Stimulated activated CD4-positive, alpha-beta T cell treated with anti-CD3 and anti-CD28 coated beads, Interleukin-4, amount 100 ng/mL, for 4 hours (primary cell): ENCODE results near the gene SYT11.
"Not testable (repeated sequence)": the region's sequence is repeated elsewhere in the genome, so short reads cannot be mapped to it uniquely, and the experiment has no call there.

Experiments
- DNase-seq, 2 experiments: peaks; one replicate each; pipeline ENCODE4 v3.0.0-alpha.2; 2020

Gene SYT11

DNA sequence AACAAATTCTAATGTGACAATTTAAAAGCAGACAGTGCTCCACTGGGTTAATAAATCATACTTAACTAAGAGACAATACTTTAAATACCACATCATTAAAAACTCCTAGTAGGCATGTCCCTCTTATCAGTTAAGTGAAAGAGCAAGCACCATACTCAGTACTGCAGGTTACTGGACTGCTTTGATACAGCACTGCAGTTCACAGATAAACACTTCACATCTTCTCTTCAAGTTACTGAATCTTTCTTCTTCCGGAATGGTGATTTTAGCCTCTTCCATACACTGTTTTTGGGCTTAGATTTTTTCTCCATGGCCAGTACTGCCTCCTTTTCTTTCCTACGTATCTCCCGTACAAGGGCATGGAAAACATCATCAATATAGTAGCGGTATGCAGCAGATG is 40.8 kb downstream of the SYT11 start:
- no peak for DNase-seq

DNA sequence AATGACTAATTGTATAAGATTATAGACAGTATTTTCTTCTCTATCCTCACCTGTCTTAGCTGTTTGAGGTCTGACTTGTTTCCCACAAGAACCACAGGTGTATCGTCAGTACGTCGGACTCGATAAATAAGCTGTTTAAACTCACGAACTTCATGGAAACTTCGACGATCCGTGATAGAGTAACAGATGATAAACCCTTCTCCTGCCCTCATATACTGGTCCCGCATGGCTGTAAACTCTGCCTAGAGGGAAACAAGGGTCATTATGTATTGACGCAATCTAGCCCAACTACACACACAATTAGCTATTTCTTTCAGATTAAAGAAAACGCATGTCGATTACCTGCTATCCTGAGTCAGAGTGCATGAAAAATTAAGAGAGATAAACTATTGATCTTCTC is 44.9 kb downstream of the SYT11 start:
- DNase-seq, result no peak

DNA sequence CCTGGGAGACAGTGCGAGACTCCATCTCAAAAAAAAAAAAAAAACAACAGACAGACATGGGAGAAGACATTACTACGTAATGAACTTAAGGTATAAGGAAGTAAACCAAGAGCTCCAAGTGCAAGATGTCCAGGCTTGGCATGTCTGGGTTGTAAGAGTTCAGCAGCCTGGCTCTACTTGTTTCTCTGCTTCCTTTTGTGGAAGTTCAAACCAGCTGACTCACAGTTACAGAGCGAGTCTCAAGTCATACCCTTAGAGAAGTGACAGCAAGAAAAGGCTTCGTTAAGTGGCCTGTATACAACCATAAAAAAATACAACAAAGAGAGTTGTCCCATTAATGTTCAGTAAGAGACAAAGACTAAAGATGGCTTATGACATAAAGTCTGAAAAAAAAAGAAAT is 50.5 kb downstream of the SYT11 start:
- DNase-seq, result no peak

DNA sequence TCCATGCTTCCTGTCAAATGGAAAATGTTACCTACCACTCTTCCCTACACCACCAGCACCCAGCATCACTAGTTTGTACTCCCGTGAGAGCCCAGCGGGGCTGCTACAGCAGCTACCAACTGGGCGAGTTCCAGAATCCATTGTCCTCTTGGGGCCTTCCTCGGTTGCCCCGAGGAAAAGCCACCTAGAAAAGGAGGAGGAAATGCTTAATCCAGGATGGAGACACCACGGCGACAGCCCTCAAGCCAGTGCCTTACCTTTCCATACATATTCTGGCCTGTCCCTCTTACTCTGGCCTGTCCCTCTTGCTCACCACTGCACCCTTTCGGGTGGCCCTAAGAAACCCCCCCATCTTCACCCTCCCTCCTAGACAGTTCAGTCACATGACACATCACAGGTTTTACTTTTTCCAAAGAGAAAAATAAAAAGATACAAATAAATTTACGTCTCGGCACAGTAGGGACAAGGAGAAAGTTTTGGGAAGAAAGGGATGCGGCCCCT is 51.3 kb downstream of the SYT11 start:
- DNase-seq, result no peak

DNA sequence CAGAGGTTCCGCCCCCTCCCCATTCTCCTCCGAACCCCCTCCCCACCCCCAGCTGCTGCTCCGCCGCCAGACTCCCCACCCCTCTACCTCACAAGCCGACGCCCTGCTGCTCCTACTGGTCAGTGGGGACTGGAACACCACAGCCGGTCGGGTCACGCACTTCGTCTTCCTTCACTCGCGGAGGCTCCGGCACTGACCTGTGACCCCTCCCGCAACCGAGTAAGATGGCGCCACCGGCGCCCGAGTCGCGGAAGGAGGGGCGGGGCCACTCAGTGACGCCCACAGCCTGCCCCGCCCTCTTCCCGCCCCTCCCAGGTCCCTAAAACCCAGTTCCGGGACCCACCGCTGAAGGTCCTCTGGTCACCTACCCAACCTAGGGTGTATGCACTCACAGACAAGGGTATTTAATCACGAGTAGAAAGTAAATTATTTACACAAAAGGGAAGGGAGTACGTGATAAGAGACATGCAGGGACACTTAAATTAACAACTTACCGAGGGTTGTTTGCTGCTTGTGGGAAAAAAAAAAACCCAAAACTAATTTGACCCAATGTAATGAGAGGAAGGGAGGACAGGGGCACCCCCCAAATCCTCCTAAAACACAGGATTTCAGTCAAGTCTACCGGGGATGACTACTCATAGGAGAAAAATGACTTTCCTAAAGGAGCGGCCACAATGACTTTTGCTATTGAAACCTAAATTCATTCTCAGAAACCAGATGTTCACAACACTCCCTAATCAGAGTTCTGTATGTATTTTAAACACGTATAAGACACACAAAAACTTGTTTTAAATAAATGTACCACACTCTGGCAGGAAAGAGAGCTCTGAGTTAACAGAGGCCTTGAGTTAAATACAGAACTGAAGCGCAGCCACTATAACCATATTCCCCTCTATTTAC is 52.0 kb downstream of the SYT11 start, which contains the start of gene RIT1:
TSS of gene RIT1 (minus strand) at position 194 of the 900 bp plus-strand sequence. CDS start 588 bp downstream, outside the sequence.
- DNase-seq, result peak; percentile 77 to 81

DNA sequence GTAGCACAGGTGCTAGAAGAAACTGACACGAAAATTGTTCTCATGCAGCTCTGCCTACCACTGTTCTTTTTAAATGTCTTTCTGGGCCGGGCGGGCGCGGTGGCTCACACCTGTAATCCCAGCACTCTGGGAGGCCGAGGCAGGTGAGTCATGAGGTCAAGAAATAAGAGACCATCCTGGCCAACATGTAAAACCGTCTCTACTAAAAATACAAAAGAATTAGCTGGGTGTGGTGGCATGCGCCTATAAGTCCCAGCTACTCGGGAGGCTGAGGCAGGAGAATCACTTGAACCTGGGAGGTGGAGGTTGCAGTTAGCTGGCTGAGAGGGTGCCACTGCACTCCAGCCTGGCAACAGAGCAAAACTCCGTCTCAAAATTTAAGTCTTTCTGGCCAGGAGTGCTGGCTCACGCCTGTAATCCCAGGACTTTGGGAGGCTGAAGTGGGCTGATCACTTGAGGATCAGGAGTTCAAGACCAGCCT is 52.7 kb downstream of the SYT11 start:
- DNase-seq, result no peak

DNA sequence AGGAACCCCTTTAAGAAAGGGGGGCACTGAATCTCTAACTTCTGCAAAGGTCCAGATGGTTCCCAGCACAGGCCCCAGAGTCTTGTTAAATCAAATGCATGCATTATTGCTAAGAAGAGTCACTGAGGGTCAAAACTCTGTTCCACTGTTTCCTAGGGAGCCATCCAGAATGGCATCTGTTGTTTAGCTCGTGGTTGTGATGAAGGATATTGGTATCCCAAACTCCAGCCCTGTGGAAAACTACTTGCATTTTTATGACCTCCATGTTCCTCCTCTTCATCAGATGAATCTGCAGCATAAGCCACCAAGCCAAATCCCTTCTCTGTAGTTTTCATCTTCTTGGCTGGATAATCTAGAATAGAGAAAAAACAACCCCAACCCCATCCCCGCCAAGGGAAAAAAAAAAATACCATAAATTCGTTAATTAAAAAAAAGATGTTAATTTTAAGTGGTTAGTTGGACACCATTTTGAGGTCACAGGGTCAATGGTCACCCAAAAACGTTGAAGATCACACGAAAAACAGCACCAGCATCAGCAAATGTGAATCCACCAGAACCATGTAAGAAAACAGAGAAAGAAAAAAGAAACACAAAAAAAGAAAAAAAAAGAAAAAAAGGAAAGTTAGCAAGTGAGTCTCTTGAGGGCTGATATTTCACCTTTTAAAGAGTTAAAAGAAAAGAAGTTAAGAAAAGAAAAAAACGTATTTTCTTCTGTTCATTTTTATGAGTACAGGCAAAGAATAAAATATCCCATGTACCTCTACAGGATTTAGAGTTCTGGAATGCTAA is 54.8 kb downstream of the SYT11 start:
- DNase-seq, result no peak

DNA sequence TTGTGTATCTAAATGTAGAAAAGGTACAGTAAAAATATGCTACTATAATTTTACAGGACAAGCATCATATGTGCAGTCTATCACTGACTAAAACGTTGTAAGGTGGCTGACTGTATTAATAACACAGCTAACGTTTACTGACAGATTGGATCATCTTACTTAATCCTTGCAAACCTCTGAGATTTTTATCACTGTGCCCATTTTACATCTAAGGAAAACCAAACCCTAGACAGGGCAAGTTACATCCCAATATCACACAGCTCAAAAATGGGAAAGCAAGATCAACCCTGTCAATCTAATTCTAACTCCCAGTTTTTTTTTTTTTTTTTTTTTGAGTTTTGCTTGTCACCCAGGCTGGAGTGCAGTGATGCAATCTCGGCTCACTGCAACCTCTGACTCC is 59.3 kb downstream of the SYT11 start:
- DNase-seq, result no peak

DNA sequence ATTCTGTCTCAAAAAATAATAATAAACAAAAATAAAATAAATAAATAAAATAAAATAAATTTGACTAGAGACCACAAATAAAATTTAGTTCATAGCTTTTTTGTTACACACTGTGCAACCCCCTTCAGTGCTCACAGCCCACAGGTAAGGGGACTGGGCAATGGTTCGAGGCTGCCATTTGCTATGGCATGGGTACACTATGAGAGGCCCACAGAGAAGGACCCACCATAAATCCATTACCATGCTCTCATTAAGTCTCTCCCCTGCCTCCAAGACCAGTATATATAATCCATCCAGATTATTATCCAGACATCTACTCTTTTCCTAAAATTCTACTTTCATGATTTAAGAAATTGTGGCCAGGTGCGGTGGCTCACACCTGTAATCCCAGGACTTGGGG is 60.4 kb downstream of the SYT11 start:
- no peak for DNase-seq

DNA sequence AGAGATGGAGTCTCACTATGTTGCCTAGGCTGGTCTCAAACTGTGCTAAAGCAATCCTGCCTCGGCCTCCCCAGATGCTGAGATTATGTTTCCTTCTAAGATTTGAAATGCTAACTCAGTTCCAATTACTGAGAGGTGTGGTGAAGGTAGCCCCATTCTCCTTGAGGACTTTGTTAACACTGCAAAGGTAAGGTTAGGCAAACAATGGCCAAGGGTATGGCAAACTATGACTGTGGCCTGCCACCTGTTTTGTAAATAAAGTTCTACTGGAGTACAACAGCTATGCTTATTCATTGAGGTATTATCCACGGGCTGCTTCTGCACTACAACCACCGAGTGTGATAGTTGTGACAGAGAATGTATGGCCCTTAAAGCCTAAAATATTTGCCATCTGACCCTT is 61.4 kb downstream of the SYT11 start:
- no peak for DNase-seq

DNA sequence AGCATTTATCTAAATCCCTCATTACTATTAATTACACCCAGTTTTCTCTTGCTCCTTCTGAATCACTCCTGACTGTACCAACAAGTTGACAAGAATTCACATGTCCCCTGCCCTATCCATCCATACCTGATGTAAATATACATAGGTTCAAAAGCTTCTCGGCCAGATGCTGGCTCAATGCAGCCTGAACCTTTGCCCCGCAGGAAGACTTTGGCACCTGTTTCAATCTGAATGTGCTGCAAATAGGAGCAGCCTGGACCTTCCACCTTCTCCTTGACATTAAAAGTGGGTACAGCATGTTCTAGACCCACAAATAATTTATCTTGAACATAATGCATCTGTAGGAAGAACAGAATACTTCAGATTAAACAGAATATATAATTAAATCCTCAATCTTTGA is 66.1 kb downstream of the SYT11 start:
- no peak for DNase-seq

DNA sequence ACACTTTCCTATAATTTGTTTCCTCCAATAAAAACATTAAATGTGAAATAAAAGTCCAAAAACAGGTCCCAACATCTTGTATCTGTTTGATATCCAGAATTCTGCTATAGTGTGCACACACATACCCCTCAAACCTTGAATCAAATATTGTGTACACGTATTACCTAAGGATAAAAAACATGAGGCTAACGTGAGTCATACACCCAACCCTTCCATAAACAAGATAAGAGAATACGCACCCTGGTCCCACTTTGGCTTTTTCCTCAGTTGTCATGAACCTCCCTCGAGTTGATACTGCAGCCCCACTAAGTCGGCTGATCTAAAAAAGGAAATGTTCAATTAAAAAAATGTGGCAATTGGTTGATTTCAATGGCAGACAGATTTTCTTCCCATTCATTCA is 69.7 kb downstream of the SYT11 start:
- no peak for DNase-seq

DNA sequence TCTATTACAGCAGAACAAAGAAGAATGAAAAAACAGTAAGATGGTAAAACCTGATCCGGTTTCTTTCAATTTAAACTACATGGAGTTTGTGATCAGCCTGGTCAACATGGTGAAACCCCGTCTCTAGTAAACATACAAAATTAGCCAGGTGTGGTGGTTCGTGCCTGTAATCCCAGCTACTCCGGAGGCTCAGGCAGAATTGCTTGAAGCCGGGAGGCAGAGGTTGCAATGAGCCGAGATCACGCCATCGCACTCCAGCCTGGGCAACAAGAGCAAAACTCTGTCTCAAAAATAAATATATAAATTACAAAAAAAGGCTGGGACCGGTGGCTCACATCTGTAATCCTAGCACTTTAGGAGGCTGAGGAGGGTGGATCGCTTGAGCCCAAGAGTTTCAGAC is 71.4 kb downstream of the SYT11 start:
- not testable (repeated sequence) for DNase-seq

DNA sequence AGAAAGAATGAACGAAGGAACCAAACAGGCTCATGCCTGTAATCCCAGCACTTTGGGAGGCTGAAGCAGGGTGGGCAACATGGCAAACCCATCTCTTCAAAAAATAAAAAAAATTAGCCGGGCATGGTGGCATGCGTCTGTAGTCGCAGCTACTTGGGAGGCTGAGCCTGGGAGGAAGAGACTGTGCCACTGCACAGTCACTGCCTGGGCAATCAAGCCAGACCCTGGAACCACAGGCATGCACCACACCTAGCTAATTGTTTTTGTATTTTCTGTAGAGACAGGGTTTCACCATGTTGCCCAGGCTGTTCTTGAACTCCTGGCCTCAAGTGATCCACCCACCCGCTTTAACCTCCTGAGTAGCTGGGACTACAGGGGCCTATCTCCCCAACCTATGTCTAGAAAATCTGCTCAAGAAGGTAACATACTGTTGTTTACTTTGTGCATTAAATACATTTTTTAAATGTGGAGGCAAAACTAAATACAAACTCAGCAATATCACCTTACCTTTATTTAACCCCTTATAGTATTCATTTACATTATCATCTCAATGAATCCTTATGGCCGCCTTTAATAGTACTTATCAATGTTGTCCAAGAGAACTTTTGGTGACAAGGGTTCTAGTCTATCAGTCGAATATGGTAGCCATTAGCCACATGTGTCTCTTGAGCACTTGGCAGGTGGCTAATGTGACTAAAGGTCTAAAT is 72.1 kb downstream of the SYT11 start:
- DNase-seq, result no peak

DNA sequence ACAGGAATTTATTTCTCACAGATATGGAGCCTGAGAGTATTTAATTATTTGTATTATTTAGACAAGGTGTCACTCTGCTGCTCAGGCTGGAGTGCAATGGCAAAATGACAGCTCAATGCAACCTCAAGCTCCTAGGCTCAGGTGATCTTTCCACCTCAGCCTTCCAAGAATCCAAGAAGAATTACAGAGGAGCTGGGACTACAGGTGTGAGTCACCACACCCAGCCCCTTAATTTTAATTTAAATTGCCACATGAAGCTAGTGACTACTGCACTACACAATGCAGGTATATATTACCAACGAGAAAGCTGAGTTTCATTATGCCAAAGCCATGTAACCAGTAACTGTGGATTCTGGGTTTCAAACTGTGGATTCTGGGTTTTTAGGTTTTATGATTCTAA is 72.7 kb downstream of the SYT11 start:
- DNase-seq, result no peak

DNA sequence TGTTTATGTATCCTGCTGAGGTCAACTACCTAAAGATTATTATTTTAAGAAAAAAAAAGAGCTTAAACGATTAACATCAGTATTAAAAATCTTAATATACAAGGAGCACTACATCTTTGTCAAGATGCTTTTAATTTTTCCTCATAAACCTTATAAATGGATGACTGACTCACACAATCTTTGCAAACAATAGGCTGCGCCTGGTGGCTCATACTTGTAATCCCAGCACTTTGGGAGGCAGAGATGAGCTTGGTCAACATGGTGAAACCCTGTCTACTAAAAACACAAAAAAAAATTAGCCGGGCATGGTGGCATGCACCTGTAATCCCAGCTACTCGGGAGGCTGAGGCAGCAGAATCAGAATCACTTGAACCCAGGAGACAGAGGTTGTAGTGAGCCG is 73.1 kb downstream of the SYT11 start:
- no peak for DNase-seq

DNA sequence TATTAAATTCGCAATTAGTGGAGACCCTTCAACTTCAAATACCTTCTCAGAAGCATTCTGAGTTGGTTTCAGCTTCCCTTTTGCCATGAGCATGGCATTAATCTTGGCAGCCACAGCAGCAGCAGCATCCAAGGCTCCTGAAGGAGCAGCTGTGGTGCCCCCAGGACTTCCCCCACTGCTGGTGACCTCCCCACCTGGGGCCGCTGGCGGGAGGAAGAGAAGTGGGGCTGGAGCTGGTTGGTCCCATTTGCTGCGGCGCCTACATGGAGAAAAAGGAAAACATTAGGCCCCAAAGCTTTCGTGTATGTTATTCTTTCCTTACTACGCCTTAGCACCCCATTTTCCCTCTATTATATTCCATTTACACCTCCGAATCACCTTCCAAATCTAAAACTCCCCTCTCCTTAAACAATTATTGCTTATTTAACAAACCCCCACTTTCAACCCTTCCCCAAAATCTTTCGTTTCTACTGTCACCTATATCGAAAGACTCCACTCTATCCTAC is 74.3 kb downstream of the SYT11 start:
- DNase-seq, result no peak

DNA sequence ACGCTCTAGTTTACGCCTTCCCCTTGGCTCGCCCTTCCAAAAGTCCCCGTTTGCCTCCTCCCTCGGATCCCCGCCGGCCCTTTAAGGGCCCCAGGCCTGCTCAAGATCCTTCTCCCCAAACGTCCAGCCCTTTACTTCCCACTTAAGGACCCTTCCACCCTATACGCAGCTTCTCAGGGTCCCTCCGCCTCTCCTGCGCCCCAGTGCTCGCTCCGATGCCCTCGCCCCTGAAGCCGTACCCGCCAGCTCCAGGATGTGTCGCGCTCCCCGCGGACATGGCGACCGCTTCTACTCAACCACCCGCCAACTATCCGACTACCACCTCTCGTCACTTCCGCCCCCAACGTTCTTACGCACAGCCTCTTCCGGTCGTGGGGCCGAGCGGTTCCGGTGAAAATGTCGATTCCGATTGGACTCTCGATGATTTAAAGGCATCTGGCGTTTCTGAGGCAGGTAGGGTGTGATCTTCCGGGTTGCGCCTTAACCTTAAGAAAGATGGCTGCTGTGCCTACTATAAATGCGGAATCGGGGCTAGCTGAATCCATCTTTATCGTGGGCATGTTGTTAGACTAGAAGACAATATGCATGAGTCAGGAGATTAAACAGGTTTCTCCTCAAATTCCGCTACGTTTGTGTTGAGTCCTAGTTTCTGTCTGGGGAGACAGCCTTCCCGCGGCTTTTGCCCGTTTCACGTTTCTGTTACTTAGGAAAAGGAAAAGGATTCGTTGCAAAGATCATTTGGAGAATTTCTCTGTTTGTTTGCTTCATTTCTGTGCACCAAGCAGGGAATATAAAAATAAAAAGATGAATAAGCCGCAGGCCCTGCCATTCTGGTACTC is 74.9 kb downstream of the SYT11 start, which contains the start of gene KHDC4:
TSS of gene KHDC4 (minus strand) at position 317 of the 839 bp plus-strand sequence. CDS start at position 277, 40 bp downstream.
- peak; percentile 83 to 94 for DNase-seq
